Esophagus (tissue), 2 donors: ENCODE results near the gene DUSP15. TPM values are rescaled to one million over a fixed set of nuclear protein-coding genes. Genes with fewer than 3 reads are reported as not detected.

Experiments
- polyA plus RNA-seq, 2 donors: library from polyadenylated mRNA; stranded (reverse); fragments of 200-250 nt; gene quantifications; one replicate each; pipeline ENCODE4 v1.2.3, GENCODE V29; 2013
- donor health status: healthy with polysubstance abuse.
- donor health status: Bipolar disorder and iron deficiency.

Gene DUSP15
- polyA plus RNA-seq, 2 donors: 0.55 to 0.58 TPM

Other genes starting within 250 kb of the DUSP15 start
- 1 to 10 TPM; 2.6 to 3.8 TPM for gene COX4I2, start 232.6 kb downstream of the DUSP15 start, polyA plus RNA-seq
- 10 to 100 TPM; 60.0 to 80.9 TPM for gene BCL2L1, start 147.7 kb downstream of the DUSP15 start, polyA plus RNA-seq
- 10 to 100 TPM in 1 of 2 donors, 1 to 10 TPM in 1; 9.1 to 13.6 TPM for gene TPX2, start 131.2 kb downstream of the DUSP15 start, polyA plus RNA-seq
- gene MYLK2, start 51.2 kb downstream of the DUSP15 start, polyA plus RNA-seq: under 1 TPM; 0.08 to 0.11 TPM
- gene FOXS1, start 24.9 kb downstream of the DUSP15 start, polyA plus RNA-seq: under 1 TPM; 0.35 to 0.41 TPM
- gene TTLL9, start 107 bp upstream of the DUSP15 start, polyA plus RNA-seq: under 1 TPM; 0.12 to 0.14 TPM
- gene PDRG1, start 81.5 kb upstream of the DUSP15 start, polyA plus RNA-seq: 10 to 100 TPM in 1 of 2 donors, 1 to 10 TPM in 1; 6.8 to 13.8 TPM
- gene XKR7, start 97.6 kb upstream of the DUSP15 start, polyA plus RNA-seq: under 1 TPM in 1 of 2 donors, not detected in 1; under 0.01 TPM
- 1 to 10 TPM; 1.8 to 2.9 TPM for gene CCM2L, start 139.9 kb upstream of the DUSP15 start, polyA plus RNA-seq
- gene HCK, start 181.7 kb upstream of the DUSP15 start, polyA plus RNA-seq: 1 to 10 TPM; 1.3 to 2.9 TPM
- 10 to 100 TPM; 22.9 to 26.6 TPM for gene TM9SF4, start 239.2 kb upstream of the DUSP15 start, polyA plus RNA-seq